ENCODE measurements around the gene PTPN22. TPM values are rescaled to one million over a fixed set of nuclear protein-coding genes. Genes with fewer than 3 reads are reported as not detected.

Gene PTPN22
- total RNA-seq: 0.34 TPM in 1 of 2 replicates, not detected in the other

DNA sequence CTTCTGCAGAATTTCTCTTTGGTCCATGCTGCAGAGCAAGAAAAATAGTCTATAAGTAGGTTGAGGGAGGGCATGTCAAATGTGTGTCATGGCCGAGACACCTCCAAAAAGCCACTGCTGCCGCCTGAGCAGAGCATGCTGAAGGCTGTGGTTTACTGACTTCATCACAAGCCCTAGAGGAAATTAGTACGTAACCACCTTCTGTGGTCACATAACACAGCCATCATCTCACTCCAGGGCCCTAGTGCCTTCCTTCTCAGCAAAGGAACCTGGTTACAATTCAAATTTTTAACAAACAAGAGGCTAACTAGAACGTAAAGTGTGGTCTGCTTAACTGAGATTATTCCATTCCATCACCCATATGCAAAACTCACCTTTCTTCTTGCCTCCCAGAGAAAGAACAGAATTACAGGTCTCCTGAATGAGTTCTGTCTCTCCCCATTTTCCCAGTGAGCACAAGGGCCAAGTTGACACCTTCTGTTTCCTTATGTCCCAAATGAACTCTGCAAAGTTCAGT, at the start of gene PTPN22:
TSS of gene PTPN22 (minus strand) at position 116 of the 517 bp plus-strand sequence.

DNA sequence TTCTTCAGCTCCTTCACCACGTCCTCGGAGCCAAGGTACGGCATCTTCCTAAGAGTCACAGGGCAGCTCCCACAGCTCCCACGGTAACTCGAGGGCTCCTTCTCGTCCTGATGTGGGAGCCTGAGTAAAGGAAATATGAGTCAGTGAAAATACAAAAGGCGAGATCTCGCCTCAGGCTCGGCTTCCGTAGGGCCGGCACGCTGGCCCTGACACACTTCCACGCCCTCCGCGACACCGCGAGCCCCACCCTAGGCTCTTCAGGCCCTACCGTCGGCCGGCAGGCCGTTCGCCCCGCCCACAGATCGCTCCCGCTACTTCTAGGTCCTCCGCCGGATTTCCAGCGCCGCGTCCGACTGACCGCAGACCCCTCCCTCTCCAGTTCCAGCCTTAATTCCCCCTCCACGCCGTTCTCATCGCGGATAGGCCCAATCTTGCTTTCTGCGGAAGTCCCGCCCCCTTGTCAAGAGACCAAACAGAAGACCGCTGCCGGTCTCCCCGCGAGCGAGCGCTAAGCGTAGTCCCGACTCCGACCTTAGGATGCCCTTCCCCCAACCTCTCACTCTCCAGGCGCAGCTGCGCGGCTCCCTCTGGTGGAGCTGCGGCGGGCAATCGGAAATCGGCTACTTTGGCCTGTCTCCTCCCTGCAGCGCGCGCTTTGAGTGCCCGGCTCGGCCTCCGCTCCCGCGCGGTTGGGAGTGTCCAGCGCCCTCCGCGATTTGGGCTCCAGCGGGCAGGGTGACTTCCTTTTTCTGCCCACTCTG, 33.3 kb upstream of the PTPN22 start, which contains the start of the genes AP4B1 and DCLRE1B:
TSS of gene AP4B1 (minus strand) at position 126 of the 761 bp plus-strand sequence. CDS start at position 44, 82 bp downstream.
TSS of gene DCLRE1B (plus strand) at position 653 of the 761 bp plus-strand sequence. CDS start 261 bp downstream, outside the sequence.

DNA sequence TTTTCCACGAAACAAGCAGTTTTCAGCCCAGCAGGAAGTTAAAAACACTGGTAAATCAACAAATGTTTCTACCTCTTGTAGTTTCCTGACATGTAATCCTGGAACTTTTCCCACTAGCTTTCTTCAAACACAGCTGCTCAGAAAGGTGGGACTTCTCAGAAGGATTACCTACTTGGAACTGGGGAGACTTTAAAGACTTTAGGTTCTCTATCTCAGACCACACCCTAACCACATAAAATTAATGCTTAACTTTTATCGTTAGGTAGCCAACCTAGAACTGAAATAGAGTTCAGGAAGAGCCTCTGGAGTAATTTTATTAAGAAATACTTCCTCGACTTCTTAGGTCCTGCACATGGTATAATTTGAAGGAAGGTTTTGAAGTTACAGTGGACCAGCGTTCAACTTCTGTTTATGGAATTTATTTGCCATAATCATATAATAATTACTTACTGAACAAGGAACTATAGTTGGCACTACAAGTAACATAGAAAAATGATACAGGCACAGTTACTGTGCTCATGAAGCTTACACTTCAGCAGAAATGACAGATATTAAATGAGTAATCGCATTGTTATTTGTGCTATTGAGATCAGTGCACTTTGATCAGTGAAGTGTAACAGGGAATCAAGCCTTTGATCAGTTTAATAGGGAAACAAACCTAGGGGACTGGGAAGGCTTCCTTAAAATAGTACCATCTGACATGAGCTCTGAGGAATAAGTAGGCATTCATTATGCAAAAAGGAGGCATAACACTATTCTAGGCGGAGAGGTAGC, 16.1 kb upstream of the PTPN22 start, which contains the start of gene BCL2L15:
TSS of gene BCL2L15 (minus strand) at position 180 of the 774 bp plus-strand sequence. CDS start 206 bp downstream, outside the sequence.

GRCh38 chr1:113811888-113812660, 59.4 kb downstream of the PTPN22 start, which contains the start of gene RSBN1:
TSS of gene RSBN1 (minus strand) at chr1:113812476. CDS start at chr1:113812412, 64 bp downstream.

Other genes with a start within 250 kb of the PTPN22 start
- 13.1 and 25.4 TPM in 2 replicates for gene PHTF1, start 112.2 kb downstream of the PTPN22 start, total RNA-seq
- gene RSBN1, start 59.2 kb downstream of the PTPN22 start, total RNA-seq: 4.3 and 9.5 TPM in 2 replicates
- under 0.01 TPM in 1 of 2 replicates, not detected in the other for gene BCL2L15, start 15.9 kb upstream of the PTPN22 start, total RNA-seq
- gene AP4B1, start 33.1 kb upstream of the PTPN22 start, total RNA-seq: 7.9 and 10.1 TPM in 2 replicates
- gene DCLRE1B, start 33.6 kb upstream of the PTPN22 start, total RNA-seq: 4.8 and 7.1 TPM in 2 replicates
- gene HIPK1, start 57.6 kb upstream of the PTPN22 start, total RNA-seq: 14.5 and 17.7 TPM in 2 replicates
- gene OLFML3, start 107.8 kb upstream of the PTPN22 start, total RNA-seq: 320 and 623 TPM in 2 replicates

Data from pericardium fibroblast (primary cell).